CD4-positive, alpha-beta T cell treated with Interleukin-4 for 4 hours (primary cell): ENCODE data around the gene ADARB2.
"Not testable (repeated sequence)": the region's sequence is repeated elsewhere in the genome, so short reads cannot be mapped to it uniquely, and the experiment has no call there.

ENCODE experiments used
- DNase-seq: peaks from one replicate; pipeline ENCODE4 v3.0.0-alpha.2; 2020

The ADARB2 gene

DNA sequence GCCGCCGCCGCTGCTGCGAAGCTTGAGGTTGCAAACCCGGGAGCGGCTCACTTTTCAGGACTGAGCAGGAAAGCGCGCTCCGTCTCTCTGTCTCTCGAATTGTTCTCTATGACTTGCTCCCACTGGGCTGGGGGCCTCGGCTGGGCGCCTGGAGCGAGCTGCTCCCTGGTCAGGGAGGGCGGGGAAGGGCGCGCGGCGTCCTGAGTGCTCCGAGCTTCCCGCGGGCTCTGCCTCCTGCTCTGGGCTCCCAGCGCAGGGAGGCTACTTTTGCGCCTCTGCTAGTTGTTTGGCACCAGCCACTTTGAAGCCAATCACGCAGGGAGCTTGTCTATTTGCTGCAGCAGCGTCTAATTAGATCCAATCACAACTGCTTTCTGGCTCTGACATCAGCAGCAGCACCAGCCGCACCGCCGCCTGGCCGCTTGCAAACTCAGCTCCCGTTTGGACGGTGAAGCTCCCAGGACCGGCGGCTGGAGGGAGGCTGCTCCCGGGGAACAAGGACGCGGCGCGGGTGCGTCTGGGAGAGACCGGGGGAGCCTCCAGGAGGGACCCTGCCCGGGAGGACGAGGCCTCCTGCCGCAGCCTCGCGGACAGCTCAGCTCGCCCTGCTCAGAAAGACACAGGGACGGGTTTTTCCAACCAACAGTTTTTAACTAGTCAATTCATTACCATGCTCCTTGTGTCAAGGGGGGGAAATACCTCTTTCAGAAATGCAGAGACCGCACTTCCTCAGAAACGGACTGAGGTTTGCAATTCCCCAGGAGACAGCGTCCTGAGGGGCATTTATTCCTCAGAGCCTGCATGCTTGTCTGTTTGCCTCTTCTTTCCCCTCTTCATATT, at the start of gene ADARB2:
TSS of gene ADARB2 (minus strand) at position 304 of the 840 bp plus-strand sequence.
- no peak for DNase-seq

GRCh38 chr10:1785835-1786234, 48.5 kb upstream of the ADARB2 start:
- DNase-seq, result no peak

DNA sequence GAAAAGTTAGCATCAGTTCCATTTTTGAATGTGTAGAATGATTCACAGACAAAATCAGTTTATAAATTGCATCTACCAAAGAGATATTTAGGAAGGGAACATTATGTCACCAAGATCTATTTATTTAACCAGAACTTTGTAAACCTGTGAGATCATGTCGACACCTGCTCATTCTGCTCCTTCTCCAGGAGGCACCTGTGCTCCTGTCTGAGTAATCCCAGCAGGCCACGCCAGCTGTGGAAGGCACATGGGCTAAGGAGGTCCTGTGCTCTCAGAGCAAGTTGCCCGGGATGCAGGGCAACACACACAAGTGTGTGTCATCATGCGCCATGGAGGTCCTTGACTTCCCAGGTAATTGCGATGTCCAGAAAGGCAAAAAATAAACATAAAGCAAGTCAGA, 45.5 kb upstream of the ADARB2 start:
- DNase-seq, result no peak

DNA sequence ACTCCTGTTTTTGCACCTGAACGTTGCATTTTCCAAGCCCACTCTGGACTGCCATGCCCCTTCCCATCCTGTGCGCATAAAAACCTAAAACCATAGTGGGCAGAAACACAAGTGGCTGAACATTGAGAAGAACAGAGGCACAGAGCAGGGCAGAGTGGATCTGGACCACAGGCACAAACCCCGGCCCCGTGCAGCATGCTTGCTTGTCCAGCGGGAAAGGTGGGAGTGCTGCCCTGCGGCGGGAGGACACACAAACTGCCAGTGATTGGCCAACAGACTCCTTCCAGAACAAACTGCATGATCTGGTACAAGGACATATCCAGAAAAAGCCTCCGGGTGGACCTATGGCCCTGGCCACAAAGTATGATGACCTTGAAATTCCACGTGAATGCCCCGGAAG, 42.5 kb upstream of the ADARB2 start:
- no peak for DNase-seq

DNA sequence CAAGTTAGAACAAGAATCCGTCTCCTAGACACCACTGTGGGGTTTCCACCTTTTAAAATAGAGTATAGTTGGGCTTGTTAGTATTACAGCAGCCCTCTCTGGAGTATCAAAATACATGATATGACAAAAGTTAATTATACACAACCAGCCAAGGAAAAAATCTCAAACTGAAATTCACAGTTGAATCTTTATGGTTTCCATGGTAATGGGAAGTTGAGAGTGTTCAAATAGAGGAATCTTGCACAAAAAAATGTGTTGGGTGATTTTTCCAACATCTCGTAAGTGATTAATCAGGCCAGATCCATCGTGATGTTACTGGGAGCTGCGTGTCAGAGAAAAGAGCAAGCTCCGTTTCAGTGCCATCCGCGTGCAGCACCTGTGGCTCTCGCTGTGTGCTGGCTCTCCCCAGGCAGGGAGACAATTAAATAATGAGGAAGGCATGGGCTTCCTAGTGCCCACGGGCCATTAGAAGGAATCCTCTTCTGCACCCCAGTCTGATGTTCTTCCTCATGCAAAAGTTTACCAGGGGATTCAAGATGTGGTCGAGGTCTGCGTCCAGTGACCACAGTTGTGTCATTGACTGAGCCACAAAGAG, 41.1 kb upstream of the ADARB2 start:
- no peak for DNase-seq

DNA sequence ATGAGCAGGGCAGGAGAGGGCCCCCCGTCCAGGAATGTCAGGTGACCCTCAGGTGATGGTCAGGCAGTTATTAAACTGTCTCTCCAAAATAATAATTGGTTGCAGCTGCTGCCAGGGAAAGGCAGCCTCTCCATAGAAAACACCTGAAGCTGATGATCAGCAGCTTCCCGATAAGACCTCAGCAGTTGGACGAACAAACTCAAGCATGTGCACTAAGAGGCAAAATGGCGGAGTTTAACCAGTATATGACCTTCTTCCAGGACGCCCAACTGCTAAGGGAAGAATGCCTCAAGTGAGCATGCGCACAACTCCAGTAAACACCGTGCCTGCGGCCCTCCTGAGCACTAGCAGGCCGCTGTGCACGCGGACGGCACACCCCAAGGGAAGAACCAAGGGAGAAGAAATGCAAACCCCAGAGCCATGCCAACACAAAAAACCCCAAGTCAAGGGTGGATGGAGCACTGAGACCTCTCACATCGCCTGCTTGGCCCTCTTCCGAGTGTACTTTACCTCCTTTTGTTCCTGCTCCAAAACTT, 38.9 kb upstream of the ADARB2 start:
- DNase-seq, result no peak

GRCh38 chr10:1774796-1775195, 37.5 kb upstream of the ADARB2 start:
- no peak for DNase-seq

GRCh38 chr10:1773204-1773603, 35.9 kb upstream of the ADARB2 start:
- not testable (repeated sequence) for DNase-seq

- no peak for DNase-seq
Measured at GRCh38 chr10:1766049-1766448, 28.7 kb upstream of the ADARB2 start.

GRCh38 chr10:1762076-1762475, 24.8 kb upstream of the ADARB2 start:
- no peak for DNase-seq

GRCh38 chr10:1754506-1755153, 17.3 kb upstream of the ADARB2 start:
- DNase-seq, result no peak

DNA sequence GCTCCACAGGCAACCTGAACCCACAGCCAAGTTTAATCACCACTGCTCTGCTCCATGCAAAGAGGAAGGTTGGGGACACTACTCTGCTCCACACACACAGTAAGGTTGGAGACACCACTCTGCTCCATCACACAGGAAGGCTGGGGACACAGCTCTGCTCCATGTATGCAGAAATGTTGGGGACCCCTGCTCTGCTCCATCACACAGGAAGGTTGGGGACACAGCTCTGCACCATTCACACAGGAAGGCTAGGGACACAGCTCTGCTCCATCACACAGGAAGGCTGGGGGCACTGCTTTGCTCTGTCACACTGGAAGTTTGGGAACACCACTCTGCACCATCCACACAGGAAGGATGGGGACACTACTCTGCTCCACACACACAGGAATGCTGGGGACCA, 14.8 kb upstream of the ADARB2 start:
- DNase-seq, result no peak

GRCh38 chr10:1747590-1748157, 10.3 kb upstream of the ADARB2 start:
- no peak for DNase-seq

- DNase-seq, result no peak
Measured at GRCh38 chr10:1746796-1747195, 9.5 kb upstream of the ADARB2 start.

DNA sequence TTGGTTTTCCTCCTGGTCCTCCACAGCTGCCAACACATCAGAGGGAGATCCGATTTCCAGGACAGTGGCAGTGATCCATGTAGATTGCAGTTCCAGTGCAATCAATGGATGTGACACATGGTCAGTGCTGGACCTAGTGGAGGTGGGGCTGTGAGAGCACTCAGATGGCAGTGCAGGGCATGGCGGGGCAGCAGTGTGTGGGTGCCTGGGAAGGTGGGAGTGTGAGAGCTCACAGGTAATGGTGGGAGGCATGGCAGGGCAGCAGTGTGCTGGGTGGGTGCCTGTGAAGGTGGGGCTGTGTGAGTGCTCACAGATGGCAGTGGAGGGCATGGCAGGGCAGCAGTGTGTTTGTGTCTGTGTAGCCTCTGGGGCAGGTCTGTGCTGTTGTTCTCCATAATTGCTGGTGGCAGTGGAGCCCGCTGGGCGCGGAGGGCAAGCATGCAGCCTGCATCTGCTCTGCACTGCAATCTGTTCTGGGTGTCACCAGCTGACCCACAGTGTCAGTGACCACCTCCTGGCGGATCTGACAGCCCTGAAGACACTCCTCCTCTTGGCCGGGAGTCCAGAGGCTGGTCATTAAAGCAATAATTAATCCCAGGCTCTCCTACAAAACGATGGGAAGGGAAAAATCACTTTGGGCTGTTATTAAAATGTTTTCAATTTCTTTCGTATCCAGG, 8.6 kb upstream of the ADARB2 start:
- DNase-seq, result no peak

GRCh38 chr10:1744524-1744923, 7.2 kb upstream of the ADARB2 start:
- no peak for DNase-seq

- no peak for DNase-seq
Measured at GRCh38 chr10:1743141-1743540, 5.8 kb upstream of the ADARB2 start.

DNA sequence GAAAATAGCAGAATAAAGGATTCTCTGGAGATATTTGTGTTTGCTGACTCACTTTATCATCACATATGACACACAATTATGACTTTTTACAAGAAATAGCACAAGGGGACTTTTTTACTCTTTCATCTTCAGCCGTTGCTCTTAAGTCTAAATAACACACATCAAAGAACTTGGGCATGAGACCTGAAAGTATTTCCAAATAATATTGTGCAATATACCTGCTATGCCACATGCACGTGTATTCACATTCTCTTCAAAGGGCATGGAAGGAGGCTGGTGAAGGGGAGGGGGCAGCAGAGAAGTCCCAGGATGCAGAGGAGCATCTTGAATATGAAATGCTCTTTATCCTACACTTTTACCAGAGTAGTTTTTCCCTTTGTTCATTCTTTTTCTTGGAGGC, 4.1 kb upstream of the ADARB2 start:
- DNase-seq, result no peak

DNA sequence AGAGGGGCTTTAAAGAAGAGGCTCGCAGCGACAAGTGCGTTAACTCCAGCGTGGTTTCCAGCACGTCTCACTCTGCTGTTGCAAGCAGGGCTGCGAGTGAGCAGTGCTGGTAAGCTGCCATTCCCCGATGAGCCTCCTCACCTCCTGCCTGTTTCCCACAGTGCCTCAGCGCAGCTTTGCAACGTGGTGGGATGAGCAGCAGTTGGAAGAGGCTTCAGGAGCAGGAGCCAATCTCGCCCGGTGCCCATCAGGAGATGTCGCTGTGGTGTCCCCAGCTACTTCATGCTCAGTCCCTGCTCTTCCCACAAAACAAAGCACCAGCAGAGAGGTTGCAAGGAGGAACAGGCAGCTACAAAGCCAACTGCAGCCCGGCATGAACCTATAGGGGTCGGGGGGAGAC, 2.4 kb upstream of the ADARB2 start:
- no peak for DNase-seq

DNA sequence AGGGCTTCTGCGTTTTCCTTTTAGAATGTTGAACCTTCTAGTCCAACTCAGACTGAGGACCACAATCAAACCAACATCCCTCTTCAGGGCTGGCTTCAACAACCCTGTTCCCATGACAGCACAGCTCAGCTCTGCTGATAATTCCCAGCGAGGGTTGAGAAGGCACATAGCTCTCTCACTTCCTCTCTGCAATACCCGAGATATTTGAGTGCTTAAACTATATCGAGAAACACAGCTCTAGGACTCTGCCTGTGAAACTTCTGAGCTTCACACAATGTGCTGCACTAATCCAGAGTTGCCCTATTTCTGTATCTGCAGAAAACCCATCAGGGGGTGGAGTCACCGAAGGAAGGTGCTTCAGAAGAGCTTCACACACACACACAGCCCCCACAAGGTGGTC, 1.6 kb upstream of the ADARB2 start:
- no peak for DNase-seq

DNA sequence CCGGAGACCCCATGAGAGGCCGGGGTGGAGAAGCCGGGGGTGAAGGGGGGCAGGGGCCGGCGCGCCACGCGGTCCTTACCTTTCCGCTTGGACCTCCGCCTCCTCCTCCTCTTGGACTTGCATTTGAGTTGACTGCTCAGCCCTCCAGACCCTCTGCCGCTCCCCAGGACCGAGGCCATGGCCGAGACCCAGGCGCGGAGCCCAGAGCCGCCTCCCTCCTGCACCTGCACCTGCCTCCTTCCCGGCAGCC, 428 bp downstream of the ADARB2 start:
- DNase-seq, result no peak

DNA sequence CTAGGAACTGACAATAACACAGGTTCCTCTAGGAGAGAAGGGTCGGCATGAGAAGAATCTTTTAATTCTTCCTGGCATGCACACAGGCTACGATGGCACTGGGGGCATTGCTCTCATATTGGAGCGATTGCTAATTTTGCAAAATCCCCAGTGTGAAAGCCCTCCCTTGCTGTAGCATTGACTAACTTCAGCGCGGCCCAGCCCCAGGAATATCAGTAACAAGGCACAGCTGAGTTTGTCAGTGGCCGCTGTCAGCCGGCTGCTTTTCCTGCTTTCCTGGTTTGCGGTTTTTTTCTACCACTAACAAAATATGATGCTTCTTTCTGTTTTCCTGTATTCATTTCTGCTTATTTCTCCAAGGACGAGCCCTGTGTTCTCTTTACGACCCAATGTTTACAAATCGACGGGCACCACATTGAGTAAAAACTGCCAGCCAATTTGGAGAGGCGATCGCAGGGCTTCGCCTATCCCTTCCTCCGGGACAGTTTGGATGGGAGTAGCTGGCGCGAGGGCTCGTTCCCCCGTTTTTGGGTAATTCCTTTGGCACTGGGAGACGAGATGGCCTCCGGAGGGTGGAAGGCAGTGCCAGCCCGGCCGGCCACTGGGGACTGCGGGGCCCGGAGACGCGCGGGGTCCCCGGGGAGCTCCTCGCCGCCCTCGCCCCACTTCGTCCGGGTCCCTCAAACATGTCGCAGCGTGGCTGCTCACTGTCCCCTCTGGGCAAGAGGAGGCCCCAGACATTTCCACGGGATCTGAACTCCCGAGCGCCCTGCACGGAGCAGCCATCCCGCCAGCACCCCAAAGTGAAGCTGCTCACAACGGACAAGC, 967 bp downstream of the ADARB2 start:
- DNase-seq, result no peak
